Activated CD4-positive, alpha-beta T cell treated with anti-CD3 and anti-CD28 coated beads, Interleukin-10, Interleukin-2, amounts not matched to agents 100 ng/mL and 50 ng/mL, durations not matched to agents 16 hours and 8 hours (primary cell): ENCODE measurements around the gene AKT3.

Source experiments
- DNase-seq: peaks from one replicate; pipeline ENCODE4 v3.0.0-alpha.2; 2020

AKT3 gene

DNA sequence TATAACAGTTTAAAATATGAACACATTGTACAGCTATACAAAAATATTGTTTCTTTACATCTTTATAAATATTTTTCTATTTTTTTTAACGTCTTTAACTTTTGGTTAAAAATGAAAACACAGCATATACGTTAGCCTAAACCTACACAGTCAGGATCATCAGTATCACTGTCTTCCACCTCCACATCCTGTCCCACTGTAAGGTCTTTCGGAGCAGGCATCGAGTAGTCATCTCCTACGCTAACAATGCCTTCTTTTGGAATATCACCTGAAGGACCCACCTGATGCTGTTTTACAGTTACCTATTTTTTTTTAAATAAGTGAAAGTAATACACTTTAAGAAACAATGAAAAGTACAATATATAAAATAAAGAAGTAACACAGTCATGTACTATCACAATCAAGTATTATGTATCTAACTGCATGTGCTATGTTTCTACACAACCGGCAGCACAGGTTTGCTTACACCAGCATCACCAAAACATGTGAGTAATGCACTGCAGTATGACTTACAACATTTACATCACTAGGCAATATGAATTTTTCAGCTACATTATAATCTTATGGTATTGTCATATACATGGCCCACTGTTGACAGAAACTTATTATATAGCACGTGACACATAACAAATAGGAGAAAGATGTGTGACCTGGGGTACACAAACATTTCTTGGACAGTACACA lies 254.4 kb downstream of the AKT3 start:
- DNase-seq: peak; percentile 68

DNA sequence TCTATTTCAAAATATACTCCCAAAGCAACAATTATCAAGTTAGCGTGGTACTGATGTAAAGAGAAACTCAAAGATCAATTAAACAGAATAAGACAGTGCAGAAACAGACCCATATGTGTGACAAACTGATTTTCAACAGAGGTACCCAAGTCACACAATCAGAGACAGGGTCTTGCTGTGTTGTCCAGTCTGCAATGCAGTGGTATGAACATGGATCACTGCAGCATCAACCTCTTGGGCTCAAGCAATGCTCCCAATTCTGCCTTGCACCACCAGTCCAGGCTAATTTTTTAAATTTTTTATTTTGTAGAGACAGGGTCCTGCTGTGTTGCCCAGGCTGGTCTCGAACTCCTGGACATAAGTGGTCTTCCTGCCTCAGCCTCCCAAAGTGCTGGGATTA lies 255.6 kb downstream of the AKT3 start:
- DNase-seq: no peak

DNA sequence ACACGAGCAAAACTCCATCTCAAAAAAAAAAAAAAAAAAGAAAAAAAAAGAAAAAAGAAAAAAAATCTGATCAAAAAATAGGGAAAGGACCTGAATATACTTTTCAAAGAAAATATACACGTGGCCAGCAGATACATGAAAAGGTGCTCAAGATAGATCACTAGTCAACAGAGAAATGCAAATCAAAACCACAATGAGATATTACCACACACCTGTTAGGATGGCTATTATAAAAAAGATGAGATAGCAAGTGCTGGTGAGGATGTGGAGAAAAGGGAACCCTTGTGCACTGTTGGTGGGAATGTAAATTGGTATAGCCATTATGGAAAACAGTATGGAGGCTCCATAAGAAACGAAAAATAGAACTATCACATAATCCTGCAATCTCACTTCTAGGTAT lies 260.8 kb downstream of the AKT3 start:
- peak; percentile 23 for DNase-seq

DNA sequence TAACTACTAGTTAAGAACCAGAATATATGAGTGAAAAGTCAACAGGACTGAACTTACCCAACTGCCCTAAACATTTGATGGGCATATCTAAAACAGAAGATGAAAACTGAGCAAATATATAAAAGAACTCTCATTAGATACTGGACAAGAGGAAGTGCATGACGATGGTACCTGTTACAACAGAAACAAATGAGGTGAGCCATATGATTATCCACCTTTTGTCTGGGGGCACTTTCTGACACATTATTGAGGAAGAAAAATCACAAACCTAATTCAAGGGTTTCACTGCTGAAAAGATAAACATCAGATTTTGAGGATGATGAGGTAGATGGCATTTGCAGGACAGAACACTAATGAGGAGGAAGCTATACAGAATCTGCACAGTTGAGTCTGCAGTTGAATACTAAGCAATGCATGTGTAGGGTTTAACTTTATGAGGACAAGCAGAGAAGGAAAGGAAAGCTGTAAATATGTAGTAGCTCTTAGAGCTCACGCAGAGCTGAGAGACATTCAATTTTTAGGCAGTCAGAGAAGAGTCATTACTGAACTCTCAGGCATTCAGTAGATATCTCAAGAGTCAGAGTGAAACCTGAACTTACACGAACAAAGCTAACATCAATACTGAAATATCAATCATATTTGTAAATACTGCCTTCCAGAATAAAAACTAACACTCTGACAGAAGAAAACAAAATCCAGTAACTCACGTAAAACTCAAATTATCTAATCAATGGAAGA lies 262.1 kb downstream of the AKT3 start:
- DNase-seq: peak; percentile 85

DNA sequence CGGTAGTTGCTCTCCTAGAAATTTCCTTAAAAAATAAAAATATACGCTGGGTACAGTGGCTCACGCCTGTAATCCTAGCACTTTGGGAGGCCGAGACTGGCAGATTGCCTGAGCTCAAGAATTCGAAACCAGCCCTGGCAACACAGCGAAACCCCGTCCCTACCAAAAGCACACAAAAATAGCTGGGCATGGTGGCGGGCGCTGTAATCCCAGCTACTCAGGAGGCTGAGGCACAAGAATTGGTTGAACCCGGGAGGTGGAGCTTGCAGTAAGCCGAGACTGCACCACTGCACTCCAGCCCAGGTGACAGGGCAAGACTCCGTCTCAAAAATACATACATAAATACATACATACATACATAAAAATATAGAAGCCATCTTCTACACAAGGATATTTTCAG lies 262.8 kb downstream of the AKT3 start:
- DNase-seq: no peak

DNA sequence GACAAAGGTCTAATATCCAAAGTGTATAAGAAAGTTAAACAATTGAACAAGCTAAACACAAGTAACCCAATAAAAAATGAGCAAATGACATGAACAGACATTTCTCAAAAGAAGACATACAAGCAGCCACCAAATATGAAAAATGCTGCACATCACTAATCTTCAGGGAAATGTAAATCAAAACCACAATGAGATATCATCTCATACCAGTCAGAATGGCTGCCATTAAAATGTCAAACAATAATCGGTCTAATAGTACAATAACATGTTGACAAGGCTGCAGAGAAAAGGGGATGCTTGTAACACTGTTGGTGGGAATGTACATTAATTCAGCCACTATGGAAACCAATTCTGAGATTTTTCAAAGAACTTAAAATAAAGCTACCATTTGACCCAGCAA lies 264.1 kb downstream of the AKT3 start:
- no peak for DNase-seq

DNA sequence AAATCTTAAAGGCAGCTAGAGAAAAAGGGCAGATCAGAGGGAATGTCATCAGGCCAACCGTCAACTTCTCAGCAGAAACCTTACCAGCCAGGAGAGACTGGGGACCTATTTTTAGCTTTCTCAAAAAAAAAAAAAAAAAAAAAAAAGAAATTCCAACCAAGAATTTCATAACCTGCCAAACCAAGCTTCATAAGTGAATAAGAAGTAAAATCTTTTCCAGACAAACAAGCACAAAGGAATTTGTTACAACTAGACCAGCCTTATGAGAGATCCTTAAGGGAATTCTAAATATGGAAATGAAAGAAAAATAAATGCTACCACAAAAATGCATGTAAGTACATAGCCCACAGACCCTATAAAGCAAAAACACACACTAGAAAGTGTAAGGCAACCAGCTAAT lies 267.7 kb downstream of the AKT3 start:
- no peak for DNase-seq

DNA sequence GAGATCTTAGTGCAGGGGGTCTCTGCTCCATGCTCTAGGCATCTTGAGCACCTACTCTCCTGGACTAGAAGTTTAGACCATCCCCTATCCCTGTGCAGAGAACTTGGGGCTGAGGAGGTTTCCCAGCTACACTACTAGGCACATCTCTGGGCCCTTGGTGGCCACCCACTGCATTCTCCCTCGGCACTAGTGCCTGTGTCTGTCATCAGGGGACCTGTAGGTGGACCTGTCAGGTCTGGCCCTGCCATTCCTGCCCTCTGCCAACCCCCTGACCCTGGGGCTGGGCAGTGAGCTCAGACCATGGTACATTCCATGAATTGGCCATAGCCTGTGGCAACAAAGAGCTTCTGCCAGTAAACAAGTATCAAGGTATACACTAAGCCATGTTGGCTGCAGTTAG lies 269.1 kb downstream of the AKT3 start:
- no peak for DNase-seq

DNA sequence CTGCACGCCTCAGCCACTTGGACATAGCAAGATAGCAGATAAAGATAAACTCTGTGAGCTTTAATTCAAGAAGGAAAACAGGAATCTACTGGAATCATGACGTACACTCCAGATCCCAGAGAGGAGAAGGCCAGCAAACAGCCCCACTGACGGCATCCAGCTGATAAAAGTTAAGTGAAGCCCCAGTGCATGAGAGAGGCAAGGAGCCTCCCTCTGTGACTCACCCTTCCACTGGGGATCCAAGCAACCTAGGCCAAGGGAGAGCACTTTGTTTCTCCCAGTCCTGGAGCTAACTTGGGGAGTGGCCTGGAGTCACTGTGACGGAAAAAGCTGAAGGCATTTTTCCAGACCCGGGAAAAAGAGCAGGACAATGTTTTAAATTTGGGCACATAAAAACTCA lies 270.0 kb downstream of the AKT3 start:
- DNase-seq: no peak

DNA sequence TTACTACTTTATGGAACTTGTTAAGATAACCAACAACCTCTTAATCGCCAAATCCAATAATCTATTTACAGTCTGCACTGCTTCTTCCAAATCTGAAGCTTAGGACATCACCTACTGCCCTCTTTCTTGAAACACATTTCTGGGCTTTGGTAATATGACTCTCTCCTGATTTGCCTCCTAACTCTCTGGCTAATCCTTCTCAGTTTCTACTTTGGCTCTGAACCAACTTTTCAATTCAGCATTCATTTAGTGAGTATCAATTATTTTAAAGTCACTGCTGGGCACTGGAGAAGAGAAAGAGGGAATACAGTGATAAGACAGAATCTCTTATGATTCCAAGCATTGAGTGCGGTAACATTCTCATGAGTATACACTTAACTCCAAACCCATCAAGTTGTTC lies 275.0 kb downstream of the AKT3 start:
- no peak for DNase-seq

DNA sequence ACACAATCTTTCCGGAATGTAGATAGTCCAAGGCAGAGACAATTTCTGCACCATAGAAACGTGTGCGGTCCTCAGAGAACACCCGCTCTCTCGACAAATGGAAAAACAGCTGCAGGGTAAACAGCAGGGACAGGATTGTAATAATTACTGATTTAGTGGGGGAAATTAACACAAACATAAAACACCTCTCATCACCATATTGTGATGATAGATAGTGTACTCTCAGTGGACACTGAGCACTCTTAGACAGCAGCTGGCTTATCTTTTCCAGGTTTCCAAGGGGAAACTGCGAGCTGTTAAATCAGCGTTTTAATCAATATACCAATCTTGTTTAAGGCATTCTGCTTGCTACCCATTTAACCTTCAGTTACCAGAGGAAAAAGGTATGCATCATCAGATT lies 277.1 kb downstream of the AKT3 start:
- no peak for DNase-seq

DNA sequence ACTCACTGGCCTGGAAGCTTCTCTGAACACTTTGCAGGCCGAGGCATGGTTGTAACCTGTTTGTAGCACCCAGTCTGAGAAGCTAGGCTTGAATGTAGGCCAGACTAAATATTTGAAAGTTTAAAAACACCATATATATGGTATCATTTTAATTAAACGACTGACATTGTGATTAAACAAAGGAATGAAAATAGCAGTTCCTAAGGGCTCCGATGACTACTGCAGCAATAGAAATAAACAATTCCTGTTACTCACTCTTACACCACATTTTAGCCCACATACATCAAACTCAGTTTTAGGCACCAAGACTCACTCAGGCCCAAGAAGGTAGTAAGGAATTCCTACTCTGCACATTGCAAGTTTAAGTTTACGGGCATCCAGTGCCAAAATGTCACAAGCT lies 281.2 kb downstream of the AKT3 start:
- no peak for DNase-seq

DNA sequence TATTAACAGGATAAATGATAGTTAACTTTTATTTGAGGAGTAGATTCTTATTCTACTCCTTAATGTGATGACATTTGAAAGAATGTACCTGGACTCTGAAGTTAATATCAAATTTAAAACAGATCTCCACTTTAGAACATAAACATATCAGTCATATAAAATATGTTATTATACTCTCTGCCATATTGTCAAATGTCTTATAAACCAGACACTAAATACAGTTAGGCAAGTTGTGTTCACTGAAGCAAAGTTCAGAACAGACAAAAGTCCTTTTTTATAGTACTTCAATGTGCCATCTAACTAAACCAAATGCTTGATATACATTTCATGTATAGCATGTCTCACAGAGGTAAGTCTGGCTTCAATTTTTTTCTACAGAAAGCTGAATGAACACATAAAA lies 285.2 kb downstream of the AKT3 start:
- no peak for DNase-seq

DNA sequence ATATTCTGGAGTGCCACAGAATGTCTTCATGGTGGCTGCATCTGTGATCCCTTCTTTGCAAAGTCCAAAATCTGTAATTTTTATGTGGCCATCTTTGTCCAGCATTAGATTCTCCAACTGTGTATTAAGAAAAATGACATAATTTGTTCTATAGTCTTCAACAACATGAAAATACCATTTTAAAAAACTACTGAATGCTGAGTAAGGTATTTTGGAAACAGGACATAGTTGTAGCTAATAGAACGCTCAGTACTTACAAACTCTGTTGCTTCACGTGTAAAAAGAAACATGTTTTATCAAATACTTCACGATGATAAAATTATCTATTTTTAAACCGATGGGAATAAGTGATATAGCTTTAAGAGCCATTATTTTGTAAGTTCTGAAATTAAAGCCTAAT lies 286.3 kb downstream of the AKT3 start:
- no peak for DNase-seq

DNA sequence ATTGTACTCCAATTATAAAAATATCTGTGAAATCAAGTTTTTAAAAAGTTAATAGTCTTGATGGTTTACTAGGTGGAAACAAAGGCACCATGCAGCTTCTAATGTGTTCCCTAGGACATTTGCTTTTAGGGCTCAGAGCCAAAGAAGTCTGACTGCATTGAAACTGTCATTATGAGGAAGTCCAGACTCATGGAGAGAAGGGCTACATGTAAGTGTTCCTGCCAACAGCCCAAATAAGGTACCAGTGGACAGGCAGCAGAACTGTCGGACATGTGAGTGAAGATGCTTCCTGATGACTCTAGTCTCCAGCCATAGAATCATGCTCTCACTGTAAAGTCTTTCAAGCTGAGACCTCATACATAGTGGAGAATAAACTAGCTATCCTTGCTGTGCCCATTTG lies 287.6 kb downstream of the AKT3 start:
- DNase-seq: no peak

DNA sequence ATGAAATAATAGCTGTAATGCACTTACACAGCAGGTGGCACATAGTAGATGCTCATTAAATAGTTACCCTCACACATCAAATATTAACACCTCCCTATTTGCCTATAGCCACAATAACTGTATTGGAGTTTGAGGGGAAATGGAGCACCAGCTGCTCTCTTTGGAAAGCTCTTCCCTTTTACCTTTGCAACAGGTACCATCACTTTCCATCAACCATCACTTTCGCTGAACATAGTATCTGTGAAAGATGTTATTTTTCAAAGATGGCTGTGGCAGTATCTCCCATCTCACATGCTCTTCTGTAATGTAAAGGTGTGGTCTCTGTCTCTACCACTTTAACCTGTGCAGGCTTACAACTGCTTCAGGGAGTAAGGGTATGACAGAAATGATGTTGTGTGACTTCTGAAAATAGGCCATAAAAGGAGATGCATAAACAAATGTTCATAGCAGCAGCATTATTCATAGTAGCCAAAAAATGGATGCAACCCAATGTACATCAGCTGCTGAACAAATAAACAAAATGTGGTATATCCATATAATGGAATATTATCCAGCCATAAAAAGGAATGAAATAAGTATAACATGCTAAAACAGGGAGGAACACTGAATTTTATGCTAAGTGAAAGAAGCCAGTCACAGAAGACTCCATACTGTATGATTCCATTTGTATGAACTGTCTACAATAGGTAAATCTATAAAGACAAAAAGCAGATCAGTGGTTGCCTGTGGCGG lies 288.3 kb downstream of the AKT3 start:
- DNase-seq: no peak

DNA sequence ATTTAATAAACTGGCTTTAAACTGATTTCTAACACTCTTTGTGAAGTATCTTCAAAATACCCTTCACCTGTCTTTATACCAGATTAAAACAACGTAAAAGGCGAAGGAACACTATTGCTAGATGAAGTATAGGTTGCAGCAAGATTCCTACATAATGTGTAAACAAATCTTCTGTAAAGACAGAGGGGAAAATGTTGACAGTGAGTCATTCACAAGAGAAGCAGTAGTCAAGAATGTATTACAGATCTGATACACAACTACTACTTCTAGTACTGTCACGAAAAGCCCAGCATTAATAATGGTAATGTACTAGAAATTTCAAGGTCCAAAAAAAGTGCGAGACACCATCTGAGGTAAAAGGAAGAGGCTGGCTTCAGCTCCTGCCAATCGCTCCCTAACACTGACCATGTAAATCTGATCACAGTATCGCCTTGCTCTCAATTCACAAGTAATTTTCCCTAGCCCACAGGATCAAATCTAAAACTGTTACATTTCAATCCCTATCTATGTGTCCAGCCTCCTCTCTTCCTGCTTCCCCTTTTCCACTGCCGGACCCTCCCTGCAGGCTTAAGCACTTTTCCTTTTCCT lies 290.4 kb downstream of the AKT3 start:
- no peak for DNase-seq

DNA sequence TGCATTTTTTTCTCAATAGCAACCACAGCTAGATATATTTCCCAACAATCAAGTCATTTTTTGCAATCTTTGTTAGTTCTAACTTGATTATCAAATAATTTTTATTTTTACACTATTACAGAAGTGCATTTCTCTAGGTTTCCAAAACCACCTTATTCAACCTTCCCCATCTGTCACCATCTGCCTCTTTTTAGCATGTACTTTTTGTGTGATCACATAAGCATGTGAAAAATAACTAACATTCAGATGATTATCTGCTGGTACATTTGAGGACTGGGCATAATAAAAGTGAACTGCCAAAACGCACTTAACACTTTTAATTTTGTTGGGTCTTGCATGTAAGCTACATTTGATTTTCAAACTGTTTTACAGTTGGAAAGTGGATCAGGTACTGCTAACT lies 291.5 kb downstream of the AKT3 start:
- DNase-seq: no peak

DNA sequence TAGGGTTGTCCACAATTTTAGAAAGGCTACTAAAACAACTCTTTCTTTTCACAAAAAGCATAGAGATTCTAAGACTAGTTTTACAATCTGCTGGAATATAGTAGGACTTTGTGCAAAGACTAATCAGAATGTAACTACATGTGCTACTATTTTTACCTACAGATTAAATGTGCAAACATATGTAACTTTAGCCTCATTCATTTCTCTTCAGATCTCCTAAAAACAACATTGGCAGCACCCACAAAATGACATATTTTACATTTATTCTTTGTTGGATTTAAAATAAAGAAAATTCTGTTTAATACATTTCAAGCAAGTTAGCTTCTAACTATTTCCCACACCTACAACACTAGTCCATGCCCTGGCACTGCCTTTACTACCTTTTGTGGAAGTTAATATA lies 292.2 kb downstream of the AKT3 start:
- DNase-seq: no peak

DNA sequence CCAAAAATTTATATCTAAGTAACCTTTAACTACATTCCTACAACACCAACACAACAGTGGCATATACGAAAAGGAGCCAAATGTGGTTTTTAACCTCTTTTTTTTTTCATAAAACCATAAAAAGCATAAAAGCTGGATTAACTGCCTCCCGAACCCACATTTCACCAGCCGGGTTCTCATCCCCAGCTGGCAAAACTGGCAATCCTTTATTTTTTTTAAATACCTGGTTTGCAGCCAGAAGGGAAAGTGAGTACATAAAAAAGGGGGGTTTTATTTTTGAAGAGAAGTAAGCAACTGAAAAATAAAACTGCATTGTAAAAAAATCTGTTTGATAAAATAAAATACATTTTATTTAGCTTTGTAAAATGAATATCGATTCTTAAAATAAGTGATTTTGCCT lies 295.4 kb downstream of the AKT3 start:
- no peak for DNase-seq

DNA sequence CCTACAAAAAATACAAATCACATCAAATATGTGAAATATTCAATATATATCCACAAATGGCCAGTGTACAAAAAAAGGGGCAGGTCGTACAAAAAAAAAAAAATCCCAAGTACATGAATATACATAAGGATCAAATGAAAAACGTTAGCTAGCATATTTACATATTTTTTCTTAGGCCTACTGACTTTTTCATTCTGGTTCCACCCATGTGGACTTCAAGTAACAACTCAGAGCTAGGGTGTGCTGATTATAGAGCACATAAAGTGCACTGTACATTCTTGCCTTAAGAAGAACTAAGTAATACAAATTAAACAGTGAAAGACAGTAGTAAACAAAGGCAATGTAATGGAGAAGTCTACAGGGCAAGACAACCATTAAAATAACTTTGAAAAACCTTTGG lies 297.0 kb downstream of the AKT3 start:
- DNase-seq: no peak

DNA sequence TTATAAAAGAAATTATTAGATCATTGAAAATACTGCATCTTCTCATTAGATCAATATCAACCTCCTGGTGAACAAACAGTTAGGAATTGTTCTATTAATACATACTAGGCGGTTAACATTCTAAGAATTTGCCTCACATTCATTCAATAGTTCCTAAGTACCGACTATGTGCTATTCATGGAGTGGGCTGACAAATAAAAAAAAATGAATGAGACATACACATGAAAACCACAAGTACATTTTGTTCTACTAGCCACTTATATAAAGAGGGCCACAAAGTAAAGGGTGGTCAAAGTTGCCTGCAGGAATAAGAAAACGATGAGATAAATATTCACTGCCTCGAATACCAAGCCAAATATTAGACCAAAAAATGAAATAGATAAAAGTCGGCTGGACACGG lies 299.8 kb downstream of the AKT3 start:
- no peak for DNase-seq

DNA sequence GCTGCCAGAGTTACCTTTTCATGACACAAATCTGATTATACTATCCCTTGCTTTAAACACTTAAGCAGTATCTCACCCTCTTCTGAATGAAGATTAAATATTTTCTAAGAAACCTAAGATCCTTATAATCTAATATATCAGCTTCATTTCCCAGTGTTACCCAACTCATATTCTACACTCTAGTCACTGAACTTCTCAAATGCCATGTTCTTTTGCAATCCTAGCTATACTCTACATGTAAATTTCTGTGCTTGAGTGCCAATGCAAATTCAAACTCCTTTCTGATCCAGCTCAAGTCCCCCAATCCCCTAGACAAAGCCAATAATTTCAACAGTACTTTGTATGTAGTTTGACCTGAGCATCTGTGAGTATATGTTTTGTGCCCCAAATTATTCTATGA lies 300.3 kb downstream of the AKT3 start:
- DNase-seq: no peak

DNA sequence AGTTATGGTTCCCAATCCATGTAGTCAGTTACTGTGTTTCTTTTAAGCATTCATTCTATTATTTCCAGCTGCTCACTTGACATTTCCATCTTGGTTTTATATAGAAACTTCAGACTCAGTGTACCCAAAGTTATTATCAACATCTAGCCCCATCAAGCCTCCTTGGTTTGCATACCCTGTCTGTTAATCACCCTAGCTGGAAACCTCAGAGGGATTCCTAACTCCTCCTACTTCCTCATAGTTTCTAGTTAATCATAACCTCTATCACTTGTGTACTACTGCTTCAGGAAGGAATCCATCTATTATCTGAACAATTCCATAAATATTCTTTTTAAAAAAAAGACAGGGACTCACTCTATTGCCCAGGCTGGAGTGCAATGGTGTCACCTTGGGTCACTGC lies 300.9 kb downstream of the AKT3 start:
- no peak for DNase-seq
